ENCODE measurements around the gene ATG2B. TPM values are rescaled to one million over a fixed set of nuclear protein-coding genes. Genes with fewer than 3 reads are reported as not detected.
A peak's percentile ranks its signal among the peaks of the same experiment; 100 is the strongest.

Gene ATG2B
- total RNA-seq, 1 experiment from 2014 or later = 11.6 TPM

DNA sequence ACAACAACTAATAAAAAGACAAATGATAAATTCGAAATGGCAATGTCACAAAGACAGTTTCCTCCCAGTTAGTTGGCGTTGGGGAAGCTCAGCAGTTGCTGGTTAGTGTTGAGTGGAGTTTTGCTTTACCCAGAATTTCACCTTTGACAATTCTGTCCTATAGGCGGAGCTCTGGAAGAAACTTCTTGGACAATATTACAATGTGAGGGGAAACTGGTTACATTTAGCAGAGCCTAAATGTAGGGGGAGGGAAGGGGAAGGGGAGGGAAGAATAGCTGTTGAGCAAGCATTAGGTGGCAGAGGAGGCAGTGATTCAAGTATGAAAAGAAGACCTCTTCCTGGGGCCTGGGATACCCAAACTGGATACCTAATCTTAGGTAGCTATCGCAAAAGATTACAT, 55.7 kb downstream of the ATG2B start:
- no peaks in the 10 kb centered on the region for H3K79me2 ChIP-seq (ENCODE audit: low read length)
- peaks cover 9% of the 10 kb centered on the region for H3K4me1 ChIP-seq (ENCODE audit: insufficient read depth, low read length)
- H3K36me3 ChIP-seq (ENCODE audit: low read depth, low read length) = peaks cover 4% of the 10 kb centered on the region
- ATAC-seq = peak; percentile 79
- no peaks in the 10 kb centered on the region for H3K9me2 ChIP-seq (replicated peaks; ENCODE audit: low read length)
- H3F3A ChIP-seq (ENCODE audit: low read length, unreplicated experiment) = no peaks in the 10 kb centered on the region
- H3K9ac ChIP-seq (ENCODE audit: low read length) = no peak overlapping the region
- no peaks in the 10 kb centered on the region for H3K27me3 ChIP-seq (ENCODE audit: low read length)
- H4K20me1 ChIP-seq (ENCODE audit: low read length) = no peaks in the 10 kb centered on the region
- peak; percentile 61 for DNase-seq
- H3K4me3 ChIP-seq (ENCODE audit: low read length) = no peak overlapping the region
- ChIA-PET POLR2A (ENCODE audit: unreplicated experiment) (no interaction called here), CTCF (interaction anchor here (0.5 kb wide), 1 partner anchor 84 kb away, joined by 4 read pairs; no protein-coding TSS in a partner anchor)
- TF ChIP-seq EZH2phosphoT487 (IDR thresholded peaks at IDR 0.05; ENCODE audit: borderline replicate concordance, low read length) = no peak
- TF ChIP-seq, protein P1, sequence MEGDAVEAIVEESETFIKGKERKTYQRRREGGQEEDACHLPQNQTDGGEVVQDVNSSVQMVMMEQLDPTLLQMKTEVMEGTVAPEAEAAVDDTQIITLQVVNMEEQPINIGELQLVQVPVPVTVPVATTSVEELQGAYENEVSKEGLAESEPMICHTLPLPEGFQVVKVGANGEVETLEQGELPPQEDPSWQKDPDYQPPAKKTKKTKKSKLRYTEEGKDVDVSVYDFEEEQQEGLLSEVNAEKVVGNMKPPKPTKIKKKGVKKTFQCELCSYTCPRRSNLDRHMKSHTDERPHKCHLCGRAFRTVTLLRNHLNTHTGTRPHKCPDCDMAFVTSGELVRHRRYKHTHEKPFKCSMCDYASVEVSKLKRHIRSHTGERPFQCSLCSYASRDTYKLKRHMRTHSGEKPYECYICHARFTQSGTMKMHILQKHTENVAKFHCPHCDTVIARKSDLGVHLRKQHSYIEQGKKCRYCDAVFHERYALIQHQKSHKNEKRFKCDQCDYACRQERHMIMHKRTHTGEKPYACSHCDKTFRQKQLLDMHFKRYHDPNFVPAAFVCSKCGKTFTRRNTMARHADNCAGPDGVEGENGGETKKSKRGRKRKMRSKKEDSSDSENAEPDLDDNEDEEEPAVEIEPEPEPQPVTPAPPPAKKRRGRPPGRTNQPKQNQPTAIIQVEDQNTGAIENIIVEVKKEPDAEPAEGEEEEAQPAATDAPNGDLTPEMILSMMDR (conservative IDR thresholded peaks at IDR 0.05; ENCODE audit: low read depth, low read length) = peak; percentile 56
- no peak overlapping the region for H2AFZ ChIP-seq (ENCODE audit: low read length)
- H3K27ac ChIP-seq (ENCODE audit: low read length) = no peak overlapping the region
- H3K4me2 ChIP-seq (ENCODE audit: low read length) = no peak overlapping the region
- intact Hi-C loops (cut with micrococcal nuclease) = loop anchor here (10.0 kb wide), 1 partner anchor 57 kb away; the partner anchor contains the start of genes ATG2B and GSKIP
- BruUV-seq (replicated peaks) = no TSS peak
- no peaks in the 10 kb centered on the region for H3K9me3 ChIP-seq (ENCODE audit: low read length)

DNA sequence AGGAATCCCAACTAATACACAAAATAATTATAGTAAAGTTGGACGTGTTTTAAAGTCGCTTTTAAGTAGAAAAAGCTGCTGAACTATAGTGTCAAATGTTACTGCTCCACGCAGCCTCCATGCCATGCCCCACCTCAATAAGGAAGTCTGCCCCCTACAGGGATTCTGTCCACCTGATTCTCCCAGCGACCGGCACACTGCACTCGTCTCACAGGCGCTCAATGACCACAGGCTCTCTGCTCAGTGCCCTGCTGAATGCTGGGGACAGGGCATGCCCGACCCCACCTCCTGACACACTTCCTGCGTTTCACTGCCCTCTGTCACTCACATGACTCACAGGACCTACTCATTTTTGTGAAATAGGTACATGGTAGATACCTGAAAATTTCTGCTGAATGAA, 58.2 kb downstream of the ATG2B start:
- CTCF ChIA-PET = no interaction called here

DNA sequence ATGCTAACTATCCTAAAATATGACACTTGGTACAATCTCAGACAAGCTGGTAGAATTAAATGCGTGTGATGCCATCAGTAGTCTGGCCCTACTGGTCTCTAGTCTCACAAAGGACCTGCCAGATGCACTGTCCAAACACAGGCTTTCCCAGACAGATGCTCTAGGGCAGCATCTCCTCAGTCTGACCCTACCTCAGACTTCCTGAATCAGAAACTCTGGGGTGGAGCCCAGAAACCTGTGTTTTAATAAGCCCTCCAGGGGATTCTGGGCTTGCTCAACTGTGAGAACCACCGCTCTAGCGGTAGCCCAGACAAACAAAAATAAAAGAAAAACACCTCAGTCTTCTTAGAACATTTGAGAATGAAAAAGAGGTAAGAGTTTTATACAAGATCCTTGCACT, 59.2 kb downstream of the ATG2B start:
- CTCF ChIA-PET = no interaction called here
- no peaks in the 10 kb centered on the region for H3K9me3 ChIP-seq (ENCODE audit: low read length)
- H3K9me2 ChIP-seq (replicated peaks; ENCODE audit: low read length) = no peaks in the 10 kb centered on the region
- H2AFZ ChIP-seq (ENCODE audit: low read length) = no peak overlapping the region
- H3F3A ChIP-seq (ENCODE audit: low read length, unreplicated experiment) = no peaks in the 10 kb centered on the region
- H3K36me3 ChIP-seq (ENCODE audit: low read depth, low read length) = peaks cover 4% of the 10 kb centered on the region; the same call in 1 of the 2 replicates
- no peak overlapping the region for H3K27ac ChIP-seq (ENCODE audit: low read length)
- POLR2A ChIA-PET (ENCODE audit: unreplicated experiment) = no interaction called here
- no peaks in the 10 kb centered on the region for H4K20me1 ChIP-seq (ENCODE audit: low read length)
- H3K27me3 ChIP-seq (ENCODE audit: low read length) = no peaks in the 10 kb centered on the region
- no peak for DNase-seq
- H3K4me2 ChIP-seq (ENCODE audit: low read length) = no peak overlapping the region
- H3K4me1 ChIP-seq (ENCODE audit: insufficient read depth, low read length) = peaks cover 9% of the 10 kb centered on the region
- BruUV-seq (replicated peaks) = no TSS peak
- no peak overlapping the region for H3K4me3 ChIP-seq (ENCODE audit: low read length)
- intact Hi-C loops (cut with micrococcal nuclease) = loop anchor here (10.0 kb wide), 1 partner anchor 61 kb away; the partner anchor contains the start of genes ATG2B and GSKIP
- TF ChIP-seq, protein P1 (conservative IDR thresholded peaks at IDR 0.05; ENCODE audit: low read depth, low read length) = no peak
- TF ChIP-seq EZH2 (IDR thresholded peaks at IDR 0.05; ENCODE audit: low read length, unreplicated experiment) (no peak), EZH2phosphoT487 (IDR thresholded peaks at IDR 0.05; ENCODE audit: borderline replicate concordance, low read length) (no peak)
- H3K79me2 ChIP-seq (ENCODE audit: low read length) = no peaks in the 10 kb centered on the region
- no peak for ATAC-seq
- H3K9ac ChIP-seq (ENCODE audit: low read length) = no peak overlapping the region

More for the DNA sequence above, 58.2 kb downstream of the ATG2B start:
- DNase-seq (peak; percentile 19), ATAC-seq (peak; percentile 59)
- intact Hi-C loops (cut with micrococcal nuclease) = loop anchor here (10.0 kb wide), 1 partner anchor 60 kb away; the partner anchor contains the start of genes ATG2B and GSKIP
- Histone ChIP-seq H3K4me3 (ENCODE audit: low read length) (no peak overlapping the region), H3K27me3 (ENCODE audit: low read length) (no peaks in the 10 kb centered on the region), H3K4me2 (ENCODE audit: low read length) (no peak overlapping the region), H2AFZ (ENCODE audit: low read length) (no peak overlapping the region), H3K79me2 (ENCODE audit: low read length) (no peaks in the 10 kb centered on the region), H3K4me1 (ENCODE audit: insufficient read depth, low read length) (peaks cover 9% of the 10 kb centered on the region), H3K9me2 (replicated peaks; ENCODE audit: low read length) (no peaks in the 10 kb centered on the region), H4K20me1 (ENCODE audit: low read length) (no peaks in the 10 kb centered on the region), H3K27ac (ENCODE audit: low read length) (no peak overlapping the region), H3F3A (ENCODE audit: low read length, unreplicated experiment) (no peaks in the 10 kb centered on the region), H3K9me3 (ENCODE audit: low read length) (no peaks in the 10 kb centered on the region), H3K9ac (ENCODE audit: low read length) (no peak overlapping the region), H3K36me3 (ENCODE audit: low read depth, low read length) (peaks cover 4% of the 10 kb centered on the region; the same call in 1 of the 2 replicates)
- POLR2A ChIA-PET (ENCODE audit: unreplicated experiment) = no interaction called here
- no TSS peak for BruUV-seq (replicated peaks)
- TF ChIP-seq EZH2phosphoT487 (IDR thresholded peaks at IDR 0.05; ENCODE audit: borderline replicate concordance, low read length) (no peak), EZH2 (IDR thresholded peaks at IDR 0.05; ENCODE audit: low read length, unreplicated experiment) (no peak)
- TF ChIP-seq, protein P1 (conservative IDR thresholded peaks at IDR 0.05; ENCODE audit: low read depth, low read length) = peak; percentile 40; the same call in 1 of the 2 replicates
